BE2C (cell line): ENCODE results near the gene GALK2.
"Not testable (repeated sequence)": the region's sequence is repeated elsewhere in the genome, so short reads cannot be mapped to it uniquely, and the experiment has no call there.

Source experiments
- DNase-seq: peaks from one replicate; pipeline ENCODE4 v3.0.0-alpha.2; 2020
- H3K27me3 ChIP-seq: fragments of 250-450 bp; sonication (Bioruptor Pico); 2 replicates; pipeline ENCODE4 v1.5.1; 2020; ENCODE audit warnings: mild to moderate bottlenecking
- H3K36me3 ChIP-seq: fragments of 250-450 bp; sonication (Bioruptor Pico); 2 replicates; pipeline ENCODE4 v1.5.1; 2020; ENCODE audit warnings: mild to moderate bottlenecking
- H3K4me1 ChIP-seq: fragments of 250-450 bp; sonication (Bioruptor Pico); 2 replicates; pipeline ENCODE4 v1.5.1; 2020
- H3K4me3 ChIP-seq: 2 replicates; pipeline ENCODE4 v1.5.1; 2011; ENCODE audit warnings: low read depth, low read length
- H3K9me3 ChIP-seq: fragments of 250-450 bp; sonication (Bioruptor Pico); 2 replicates; pipeline ENCODE4 v1.5.1; 2020
- TF ChIP-seq, protein P1 (sequence below): IDR thresholded peaks from 2 replicates; pipeline ENCODE4 v1.5.1; 2012; ENCODE audit warnings: mild to moderate bottlenecking, low read depth, low read length

GALK2 gene

DNA sequence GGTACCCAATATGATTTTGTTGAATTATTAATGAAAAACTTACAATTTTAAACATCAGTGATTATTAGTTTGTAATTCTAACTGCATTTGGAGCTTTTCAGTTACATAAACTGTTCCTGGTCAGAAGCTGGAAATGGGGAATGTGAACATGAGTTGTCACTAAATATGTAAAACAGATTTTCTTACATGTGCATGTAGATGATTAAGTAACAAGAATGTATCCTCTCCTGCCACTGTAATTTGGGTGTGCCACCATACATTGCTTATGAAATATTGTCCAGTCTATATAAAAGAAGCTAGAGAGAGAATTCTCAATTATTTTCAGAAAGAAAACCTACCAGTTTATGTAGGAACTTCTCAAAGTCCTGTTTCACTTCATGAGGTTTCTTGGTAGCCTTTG is 161.4 kb downstream of the GALK2 start:
- TF ChIP-seq, protein P1, sequence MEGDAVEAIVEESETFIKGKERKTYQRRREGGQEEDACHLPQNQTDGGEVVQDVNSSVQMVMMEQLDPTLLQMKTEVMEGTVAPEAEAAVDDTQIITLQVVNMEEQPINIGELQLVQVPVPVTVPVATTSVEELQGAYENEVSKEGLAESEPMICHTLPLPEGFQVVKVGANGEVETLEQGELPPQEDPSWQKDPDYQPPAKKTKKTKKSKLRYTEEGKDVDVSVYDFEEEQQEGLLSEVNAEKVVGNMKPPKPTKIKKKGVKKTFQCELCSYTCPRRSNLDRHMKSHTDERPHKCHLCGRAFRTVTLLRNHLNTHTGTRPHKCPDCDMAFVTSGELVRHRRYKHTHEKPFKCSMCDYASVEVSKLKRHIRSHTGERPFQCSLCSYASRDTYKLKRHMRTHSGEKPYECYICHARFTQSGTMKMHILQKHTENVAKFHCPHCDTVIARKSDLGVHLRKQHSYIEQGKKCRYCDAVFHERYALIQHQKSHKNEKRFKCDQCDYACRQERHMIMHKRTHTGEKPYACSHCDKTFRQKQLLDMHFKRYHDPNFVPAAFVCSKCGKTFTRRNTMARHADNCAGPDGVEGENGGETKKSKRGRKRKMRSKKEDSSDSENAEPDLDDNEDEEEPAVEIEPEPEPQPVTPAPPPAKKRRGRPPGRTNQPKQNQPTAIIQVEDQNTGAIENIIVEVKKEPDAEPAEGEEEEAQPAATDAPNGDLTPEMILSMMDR: no peak
- Histone ChIP-seq H3K27me3 (no peaks in the 10 kb centered on the region), H3K4me1 (no peaks in the 10 kb centered on the region), H3K9me3 (no peaks in the 10 kb centered on the region), H3K36me3 (no peaks in the 10 kb centered on the region), H3K4me3 (no peak overlapping the region)
- no peak for DNase-seq

DNA sequence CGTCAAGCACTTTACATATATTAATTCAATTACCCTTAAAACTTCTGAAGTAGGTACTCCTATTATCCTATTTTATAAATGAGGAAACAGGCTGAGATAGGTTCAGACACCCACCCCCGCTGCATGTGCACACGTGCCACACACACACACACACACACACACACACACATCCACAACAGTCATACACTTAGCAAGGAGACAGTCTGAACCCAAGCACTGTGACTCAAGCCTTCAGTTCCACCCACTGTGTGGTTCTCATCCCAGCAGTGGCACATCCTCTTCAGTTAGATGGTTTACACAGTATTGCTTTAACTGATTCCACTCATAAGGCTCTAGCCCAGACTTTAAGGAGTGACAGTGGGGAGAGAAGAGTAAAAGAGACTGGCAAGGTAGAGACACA is 161.9 kb downstream of the GALK2 start:
- Histone ChIP-seq H3K4me1 (no peaks in the 10 kb centered on the region), H3K27me3 (no peaks in the 10 kb centered on the region), H3K4me3 (no peak overlapping the region), H3K9me3 (no peaks in the 10 kb centered on the region), H3K36me3 (no peaks in the 10 kb centered on the region)
- TF ChIP-seq, protein P1: no peak
- no peak for DNase-seq

DNA sequence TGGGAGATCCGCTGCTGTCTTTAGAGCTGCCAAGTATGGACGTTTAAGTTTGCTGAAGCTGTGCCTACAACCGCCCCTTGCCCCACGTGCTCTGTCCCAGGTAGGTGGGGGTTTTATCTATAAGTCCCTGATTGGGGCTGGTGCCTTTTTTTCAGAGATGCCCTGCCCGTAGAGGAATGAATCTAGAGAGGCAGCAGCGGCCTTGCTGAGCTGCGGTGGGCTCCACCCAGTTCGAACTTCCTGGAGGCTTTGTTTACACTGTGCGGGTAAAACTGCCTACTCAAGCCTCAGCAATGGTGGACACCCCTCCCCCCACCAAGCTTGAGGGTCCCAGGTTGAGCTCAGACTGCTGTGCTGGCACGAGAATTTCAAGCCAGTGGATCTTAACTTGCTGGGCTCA is 169.6 kb downstream of the GALK2 start:
- DNase-seq: no peak
- H3K9me3 ChIP-seq: no peaks in the 10 kb centered on the region
- TF ChIP-seq, protein P1: no peak
- no peak overlapping the region for H3K4me3 ChIP-seq
- H3K36me3 ChIP-seq: no peaks in the 10 kb centered on the region
- H3K27me3 ChIP-seq: no peaks in the 10 kb centered on the region
- no peaks in the 10 kb centered on the region for H3K4me1 ChIP-seq

DNA sequence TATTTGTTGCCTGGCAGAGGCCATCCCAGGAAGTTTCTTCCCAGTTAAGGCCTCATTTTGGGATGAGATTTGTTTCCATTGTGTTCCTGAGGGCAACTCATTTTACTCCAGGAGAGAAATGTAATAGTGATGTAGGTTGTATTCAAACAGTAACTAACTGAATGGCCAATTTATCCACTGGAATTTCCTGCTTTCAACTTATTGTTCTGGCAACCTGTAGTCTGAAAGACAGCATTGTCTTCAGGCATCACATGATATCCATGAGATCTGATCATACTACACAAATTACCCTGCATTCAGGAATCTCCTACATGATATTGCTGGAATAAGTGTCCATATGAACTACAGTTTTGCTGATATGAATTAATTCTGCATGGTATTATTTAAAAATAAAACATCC is 173.5 kb downstream of the GALK2 start:
- no peak overlapping the region for H3K4me3 ChIP-seq
- no peaks in the 10 kb centered on the region for H3K27me3 ChIP-seq
- TF ChIP-seq, protein P1: no peak
- no peak for DNase-seq
- H3K36me3 ChIP-seq: no peaks in the 10 kb centered on the region
- H3K4me1 ChIP-seq: no peaks in the 10 kb centered on the region
- no peaks in the 10 kb centered on the region for H3K9me3 ChIP-seq

DNA sequence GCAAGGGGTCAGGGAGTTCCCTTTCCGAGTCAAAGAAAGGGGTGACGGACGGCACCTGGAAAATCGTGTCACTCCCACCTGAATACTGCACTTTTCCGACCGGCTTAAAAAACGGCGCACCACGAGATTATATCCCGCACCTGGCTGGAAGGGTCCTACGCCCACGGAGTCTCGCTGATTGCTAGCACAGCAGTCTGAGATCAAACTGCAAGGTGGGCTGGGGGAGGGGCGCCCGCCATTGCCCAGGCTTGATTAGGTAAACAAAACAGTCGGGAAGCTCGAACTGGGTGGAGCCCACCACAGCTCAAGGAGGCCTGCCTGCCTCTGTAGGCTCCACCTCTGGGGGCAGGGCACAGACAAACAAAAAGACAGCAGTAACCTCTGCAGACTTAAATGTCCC is 184.4 kb downstream of the GALK2 start:
- H3K36me3 ChIP-seq, H3K27me3 ChIP-seq, DNase-seq, H3K9me3 ChIP-seq, H3K4me3 ChIP-seq, H3K4me1 ChIP-seq: not testable (repeated sequence)

DNA sequence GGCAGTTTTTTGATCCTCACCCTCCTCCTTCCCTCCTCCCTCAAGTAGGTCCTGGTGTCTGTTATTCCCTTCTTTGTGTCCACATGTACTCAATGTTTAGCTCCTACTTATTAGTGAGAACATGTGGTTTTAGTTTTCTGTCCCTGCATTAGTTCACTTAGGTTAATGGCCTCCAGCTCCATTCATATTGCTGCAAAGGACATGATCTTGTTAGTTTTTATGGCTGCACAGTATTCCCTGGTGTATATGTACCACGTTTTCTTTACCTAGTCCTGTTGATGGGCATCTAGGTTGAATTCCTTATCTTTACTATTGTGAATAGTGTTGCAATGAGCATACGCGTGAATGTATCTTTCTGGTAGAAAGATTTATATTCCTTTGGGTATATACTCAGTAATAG is 191.3 kb downstream of the GALK2 start:
- H3K4me1 ChIP-seq: no peaks in the 10 kb centered on the region
- no peaks in the 10 kb centered on the region for H3K27me3 ChIP-seq
- no peaks in the 10 kb centered on the region for H3K9me3 ChIP-seq
- DNase-seq: no peak
- H3K36me3 ChIP-seq: no peaks in the 10 kb centered on the region
- no peak overlapping the region for H3K4me3 ChIP-seq
- TF ChIP-seq, protein P1: no peak

DNA sequence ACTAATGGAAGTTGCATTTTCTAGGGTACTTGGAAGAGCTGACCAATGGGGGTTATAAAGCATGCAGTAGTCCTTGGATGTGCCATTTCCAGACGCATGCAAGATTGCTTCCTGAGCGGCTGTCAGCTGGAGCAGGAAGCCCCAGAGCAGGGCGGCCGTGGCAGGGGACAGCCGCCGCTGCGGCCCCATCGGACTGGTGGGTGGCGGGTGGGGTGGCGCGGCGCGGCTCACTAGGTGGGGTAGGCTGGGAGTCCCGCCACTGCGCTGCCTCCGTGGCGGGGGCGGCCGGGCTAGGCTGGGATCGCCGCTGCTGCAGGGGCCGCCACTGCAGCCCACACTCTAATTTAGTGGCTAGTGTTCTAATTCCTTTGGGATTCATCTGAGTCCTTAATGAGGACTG is 196.4 kb downstream of the GALK2 start:
- Histone ChIP-seq H3K27me3 (no peaks in the 10 kb centered on the region), H3K36me3 (no peaks in the 10 kb centered on the region), H3K4me3 (no peak overlapping the region), H3K4me1 (no peaks in the 10 kb centered on the region; the same call in 1 of the 2 replicates), H3K9me3 (no peaks in the 10 kb centered on the region)
- TF ChIP-seq, protein P1: no peak
- DNase-seq: no peak
